ENCODE measurements around the gene RPS6KA2.
"Not testable (repeated sequence)": the region's sequence is repeated elsewhere in the genome, so short reads cannot be mapped to it uniquely, and the experiment has no call there.

RPS6KA2 gene

DNA sequence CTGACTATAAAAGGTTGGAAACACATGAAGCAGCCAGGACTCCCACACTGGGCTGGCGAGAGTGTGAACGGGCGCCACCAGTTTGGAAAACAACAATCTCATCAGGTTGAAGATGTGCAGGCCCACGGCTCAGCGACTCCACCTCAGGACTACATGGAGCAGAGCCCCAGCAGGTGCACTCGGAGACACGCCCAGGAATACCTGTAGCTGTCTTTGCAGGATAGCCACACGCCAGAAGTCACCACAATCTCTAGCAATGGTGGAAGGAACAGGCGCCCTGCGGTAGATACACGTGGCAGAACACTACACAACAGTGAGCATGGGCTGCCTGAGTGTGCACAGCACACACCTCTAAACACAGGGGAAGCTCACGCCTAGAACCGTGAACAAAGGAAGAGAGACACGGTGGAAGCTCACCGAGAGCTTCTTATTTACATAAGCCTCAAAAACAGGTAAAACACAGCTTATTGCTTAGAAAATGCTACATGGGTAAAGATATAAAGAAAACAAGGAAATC is 28.7 kb upstream of the RPS6KA2 start:
- no peak for DNase-seq

DNA sequence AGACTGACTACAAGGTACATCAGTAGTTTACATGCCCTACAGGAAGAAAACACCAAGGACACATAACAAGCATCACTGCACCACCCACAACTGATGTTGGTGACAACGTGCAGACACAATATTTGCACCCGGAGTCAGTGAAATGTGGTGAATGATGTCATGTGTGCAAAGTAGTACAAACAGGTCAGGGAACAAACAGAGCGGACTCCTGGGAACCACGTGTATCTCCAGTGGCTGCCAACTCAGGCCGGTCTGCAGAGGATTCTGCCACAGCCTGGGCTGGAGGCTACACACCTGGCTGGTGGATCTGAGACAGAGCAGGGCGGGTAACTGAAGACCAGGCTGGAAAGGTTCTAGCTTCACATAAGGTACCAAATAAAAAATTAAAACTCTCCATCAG is 28.2 kb upstream of the RPS6KA2 start:
- no peak for DNase-seq

- no peak for DNase-seq
Measured at GRCh38 chr6:166654573-166654972, 27.5 kb upstream of the RPS6KA2 start.

DNA sequence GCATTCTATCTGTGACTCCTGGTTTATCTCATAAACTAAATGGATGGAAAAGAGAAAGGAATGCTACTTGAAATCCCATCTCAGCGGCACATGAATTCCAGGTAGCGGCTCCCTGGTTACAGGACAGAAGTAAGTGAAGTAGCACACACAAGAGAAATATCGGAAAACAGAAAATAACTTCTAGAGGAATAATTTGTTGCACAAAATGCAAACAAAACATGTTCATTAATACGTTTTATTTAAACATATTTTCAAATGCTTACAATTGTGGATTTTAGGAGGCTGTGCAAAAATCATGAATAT is 26.5 kb upstream of the RPS6KA2 start:
- DNase-seq: no peak

DNA sequence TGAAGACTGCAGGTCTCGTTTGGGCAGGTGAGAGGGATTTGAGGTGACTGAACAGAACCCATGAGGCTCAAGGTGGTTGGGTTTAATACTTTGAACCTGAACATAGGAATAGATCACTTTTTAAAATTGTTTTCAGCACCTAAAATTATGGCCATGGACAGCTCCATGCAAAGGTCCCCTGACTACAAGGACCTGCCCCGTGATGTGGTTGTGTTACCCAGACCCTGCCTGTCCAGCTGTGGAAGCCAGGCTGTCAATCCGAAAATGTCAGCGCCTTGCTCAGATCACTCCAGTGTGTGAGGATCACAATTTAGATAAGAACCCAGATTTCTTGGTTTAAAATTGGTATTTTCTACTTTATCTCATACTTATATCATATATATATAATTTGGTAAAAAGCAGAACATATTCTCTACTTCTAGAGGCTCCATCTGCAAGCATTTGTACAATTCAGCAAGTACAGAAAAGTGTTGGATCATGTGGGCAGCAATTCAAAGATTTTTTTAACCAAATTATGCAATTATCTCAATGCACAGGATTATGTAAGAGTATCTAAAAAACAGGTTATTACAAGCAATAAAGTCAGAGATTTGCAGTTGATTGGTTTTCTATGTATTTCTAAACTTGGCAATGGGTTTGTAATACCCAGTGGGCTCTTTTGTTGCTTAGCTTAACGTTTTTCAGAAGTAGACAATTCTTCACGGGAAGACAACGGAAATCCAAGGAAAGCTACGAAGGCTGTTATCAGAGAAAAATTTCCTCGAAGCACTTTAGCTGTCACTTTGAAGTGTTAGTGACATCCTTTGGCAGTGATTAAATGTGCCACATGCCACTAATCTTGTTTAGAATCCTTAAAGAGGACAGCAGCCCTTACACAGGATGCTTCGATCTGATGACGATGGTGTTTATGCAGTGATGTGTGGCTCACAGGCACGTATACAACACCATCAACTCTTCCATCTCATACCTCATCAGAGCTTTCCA is 24.1 kb upstream of the RPS6KA2 start:
- no peak for DNase-seq

- DNase-seq: no peak
Measured at GRCh38 chr6:166650047-166650446, 23.0 kb upstream of the RPS6KA2 start.

DNA sequence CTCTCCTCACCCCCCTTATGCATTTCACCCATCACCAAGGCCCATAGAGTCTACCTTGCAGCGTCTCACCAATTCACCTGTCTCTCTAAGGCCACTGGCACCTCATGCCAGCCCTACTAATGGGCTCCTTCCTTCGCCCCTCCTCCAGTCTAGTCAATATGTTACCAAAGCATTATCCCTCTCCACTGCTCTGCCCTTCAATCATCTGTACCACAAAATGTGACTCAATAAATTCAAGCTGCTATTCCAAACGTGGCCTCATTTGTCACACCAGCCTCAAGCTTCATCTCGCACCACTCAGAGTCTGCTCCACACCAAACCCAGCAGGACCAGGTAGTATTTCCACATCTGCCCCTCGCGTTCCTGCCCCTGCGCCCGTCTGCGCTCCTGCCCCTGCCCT is 21.8 kb upstream of the RPS6KA2 start:
- no peak for DNase-seq

- DNase-seq: no peak
Measured at GRCh38 chr6:166647896-166648295, 20.8 kb upstream of the RPS6KA2 start.

- no peak for DNase-seq
Measured at GRCh38 chr6:166646716-166647115, 19.7 kb upstream of the RPS6KA2 start.

DNA sequence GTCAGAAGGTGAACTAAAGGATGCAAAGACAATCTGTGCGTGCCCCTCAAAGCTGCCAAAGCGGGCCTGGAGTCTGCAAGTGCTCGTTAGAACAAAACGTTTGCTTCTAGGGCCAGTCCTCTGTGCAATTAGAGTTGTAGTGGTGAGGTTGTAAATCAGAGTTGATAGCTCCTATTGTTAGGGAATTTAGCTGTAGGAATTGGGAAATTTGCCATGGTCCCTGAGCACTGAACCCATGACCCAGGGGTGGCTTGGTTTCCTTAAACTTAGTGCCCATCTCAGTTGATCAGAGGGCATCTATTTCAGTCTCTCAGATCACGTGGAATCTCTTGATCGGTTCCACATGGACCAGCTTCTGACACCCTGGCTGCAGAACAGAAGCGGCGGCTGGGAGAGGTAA is 18.8 kb upstream of the RPS6KA2 start:
- DNase-seq: no peak

- no peak for DNase-seq
Measured at GRCh38 chr6:166644681-166645080, 17.6 kb upstream of the RPS6KA2 start.

GRCh38 chr6:166643891-166644590 is 17.0 kb upstream of the RPS6KA2 start:
- no peak for DNase-seq

DNA sequence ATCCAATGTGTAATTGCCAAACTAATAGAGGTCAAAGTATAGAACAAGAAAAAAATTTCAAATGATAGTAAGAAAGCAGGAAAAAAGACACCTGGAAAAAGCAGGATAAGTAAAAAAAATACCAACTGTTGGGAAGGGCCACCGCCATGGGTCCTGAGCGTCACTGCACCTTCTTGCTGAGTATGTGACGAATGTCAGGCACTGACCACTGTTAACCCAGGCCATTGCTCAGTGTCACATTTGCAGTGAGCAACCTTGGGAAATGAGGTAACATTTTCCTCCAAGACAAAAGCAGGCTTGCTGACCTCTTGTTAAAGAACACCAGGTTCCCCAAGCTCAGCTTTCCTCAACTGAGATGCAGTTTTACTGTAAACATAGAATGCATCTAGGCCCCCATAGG is 15.6 kb upstream of the RPS6KA2 start:
- no peak for DNase-seq

DNA sequence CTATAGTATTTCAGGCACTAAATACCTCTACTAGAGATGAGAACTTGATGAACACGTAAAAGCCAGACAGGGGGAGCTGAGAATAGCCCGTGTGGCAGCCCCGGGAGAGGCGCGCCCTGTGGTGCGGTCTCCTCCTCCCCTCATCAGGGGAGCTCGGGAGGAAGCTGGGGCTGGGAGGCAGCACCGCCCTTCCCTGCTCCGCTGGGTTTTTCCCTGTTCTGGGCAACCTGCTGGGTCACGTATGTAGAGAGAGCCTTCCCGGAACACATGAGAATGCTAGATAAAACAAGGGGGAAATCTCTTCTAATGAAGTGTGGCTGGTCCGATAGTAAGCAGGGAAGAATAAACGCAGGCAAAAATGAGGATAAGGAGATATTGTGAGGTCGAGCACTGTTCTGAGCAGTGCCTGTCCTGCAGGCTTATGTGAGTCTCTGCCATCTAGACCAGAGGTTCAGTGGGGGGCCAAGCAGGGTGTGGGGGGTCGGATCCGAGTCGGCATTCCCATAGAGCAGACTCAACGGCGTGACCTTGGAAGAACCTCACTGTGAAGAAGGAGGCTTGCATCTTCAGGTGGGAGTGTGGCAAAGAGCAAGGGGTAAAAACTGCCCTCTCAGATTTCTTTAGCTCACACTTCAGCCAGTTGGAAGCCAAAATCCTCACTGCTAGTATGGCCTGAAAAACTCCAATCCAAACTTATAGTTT is 13.4 kb upstream of the RPS6KA2 start:
- no peak for DNase-seq

DNA sequence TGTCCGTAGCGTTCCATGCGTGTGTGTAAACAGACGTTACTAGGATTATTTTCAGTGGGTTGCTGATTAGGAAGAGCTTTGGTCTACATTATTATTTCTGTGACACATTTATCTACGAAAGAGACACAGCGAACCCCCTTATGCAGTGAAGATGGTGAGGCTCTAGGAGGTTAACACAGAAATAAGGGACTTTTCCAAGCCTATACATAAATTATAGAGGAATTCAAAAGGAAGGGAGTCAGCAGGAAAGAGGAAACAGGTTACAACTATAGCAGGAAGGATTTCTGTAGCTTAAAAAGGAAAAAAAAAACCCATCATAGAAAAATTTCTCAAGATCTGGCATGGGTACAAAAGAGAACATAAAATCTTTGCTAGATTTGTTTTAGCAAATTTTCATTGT is 12.9 kb upstream of the RPS6KA2 start:
- no peak for DNase-seq

GRCh38 chr6:166638573-166638964 is 11.5 kb upstream of the RPS6KA2 start:
- DNase-seq: no peak

GRCh38 chr6:166637812-166638572 is 10.9 kb upstream of the RPS6KA2 start:
- no peak for DNase-seq

- DNase-seq: no peak
Measured at GRCh38 chr6:166636934-166637333, 9.9 kb upstream of the RPS6KA2 start.

- DNase-seq: no peak
Measured at GRCh38 chr6:166636191-166636933, 9.3 kb upstream of the RPS6KA2 start.

DNA sequence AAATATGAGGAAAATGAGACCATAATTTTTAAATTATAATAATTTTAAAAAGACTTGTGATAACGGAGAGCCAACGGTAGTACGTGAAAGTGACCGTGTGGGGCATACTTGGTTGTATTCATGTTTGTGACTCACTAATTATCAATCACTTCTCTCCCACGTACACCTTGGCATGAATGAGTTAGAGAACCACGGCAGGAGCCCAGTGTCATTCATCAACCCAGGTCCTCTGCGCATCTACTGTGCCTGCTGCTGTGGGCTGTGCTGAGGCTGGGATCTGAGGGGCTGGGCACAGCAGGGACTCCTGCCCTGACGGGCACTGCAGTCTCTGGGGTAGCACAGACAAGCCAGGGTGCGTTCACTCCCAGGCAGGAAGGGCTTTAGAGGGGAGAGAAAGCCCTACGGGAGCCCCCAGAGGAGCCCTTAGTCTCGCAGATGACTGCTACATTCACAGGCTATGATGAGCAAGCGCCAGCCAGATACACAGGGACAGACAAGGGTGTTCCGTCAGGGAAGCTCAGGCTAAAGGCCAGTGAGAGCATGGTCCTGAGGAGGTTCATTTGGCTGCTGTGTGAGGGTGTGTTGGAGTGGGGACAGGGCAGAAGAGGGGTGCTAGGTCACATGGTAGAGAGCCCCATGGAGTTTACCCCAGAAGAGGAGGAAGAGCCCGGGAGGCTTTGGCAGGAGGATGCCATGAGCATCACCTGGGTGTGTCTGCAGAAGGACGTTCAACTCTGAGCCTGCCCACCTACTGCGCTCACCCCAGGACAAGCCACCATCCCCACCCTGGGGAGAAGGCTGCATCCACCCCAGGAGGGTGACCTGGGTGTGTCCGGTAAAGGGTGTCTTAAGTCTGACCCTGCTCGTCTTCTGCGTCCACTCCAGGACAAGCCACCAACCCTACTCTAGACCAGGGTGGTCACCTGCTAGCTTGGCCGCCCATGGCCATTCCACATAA is 8.2 kb upstream of the RPS6KA2 start:
- no peak for DNase-seq

DNA sequence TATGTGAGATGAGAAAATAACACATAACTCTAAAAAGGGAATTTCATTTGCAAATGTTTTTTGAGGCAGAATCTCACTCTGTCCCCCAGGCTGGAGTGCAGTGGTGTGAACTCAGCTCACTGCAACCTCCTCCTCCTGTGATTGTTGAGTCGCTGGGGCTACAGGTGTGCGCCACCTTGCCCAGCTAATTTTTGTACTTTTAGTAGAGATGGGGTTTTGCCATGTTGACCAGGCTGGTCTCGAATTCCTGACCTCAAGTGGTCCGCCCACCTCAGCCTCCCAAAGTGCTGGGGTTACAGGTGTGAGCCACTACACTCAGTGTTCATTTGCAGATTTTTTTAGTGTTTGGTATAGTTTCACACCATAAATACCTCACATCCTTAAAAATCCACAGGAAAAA is 7.5 kb upstream of the RPS6KA2 start:
- not testable (repeated sequence) for DNase-seq
